Esophagus squamous epithelium (tissue), 5 donors: ENCODE data around the gene PEDS1. TPM values are rescaled to one million over a fixed set of nuclear protein-coding genes. Genes with fewer than 3 reads are reported as not detected.
"Not testable (repeated sequence)": the region's sequence is repeated elsewhere in the genome, so short reads cannot be mapped to it uniquely, and the experiment has no call there.

Experiments used
- DNase-seq: peaks from one replicate; lab custom pipeline; 2025; lab: John Stamatoyannopoulos, UW
- H3K27ac ChIP-seq, 4 donors: fragments of 200-600 bp; sonication (generic); one replicate each; pipeline ENCODE4 v1.5.1; 2016 to 2019; ENCODE audit warnings: mild to moderate bottlenecking in 1 of 4
- H3K27me3 ChIP-seq, 4 donors: fragments of 200-600 bp; sonication (generic); 1 replicate in 3 of 4; 2 replicates in 1 of 4; pipeline versions ENCODE4 v1.5.1 to v1.6.0; 2017 to 2021; ENCODE audit warnings: antibody characterized with exemption in 1 of 4
- H3K36me3 ChIP-seq, 3 donors: fragments of 200-600 bp; sonication (generic); one replicate each; pipeline ENCODE4 v1.5.1; 2016 to 2019
- H3K4me1 ChIP-seq, 3 donors: fragments of 200-600 bp; sonication (generic); one replicate each; pipeline ENCODE4 v1.5.1; 2017 to 2019
- H3K4me3 ChIP-seq, 4 donors: fragments of 200-600 bp; sonication (generic); 1 replicate in 3 of 4; 2 replicates in 1 of 4; pipeline ENCODE4 v1.5.1; 2016 to 2019; ENCODE audit warnings: mild to moderate bottlenecking in 2 of 4, moderate library complexity in 1 of 4
- H3K9me3 ChIP-seq, 3 donors: fragments of 200-600 bp; sonication (generic); one replicate each; pipeline ENCODE4 v1.5.1; 2016 to 2019
- CTCF ChIP-seq, 6 experiments: fragments of 450-650 bp in 4 of 6; fragments of 200-600 bp in 2 of 6; sonication (generic) in 2 of 6; IDR thresholded peaks; one replicate each; pipeline ENCODE4 v1.5.1; 2016 to 2019; ENCODE audit warnings: antibody characterized with exemption in 6 of 6, mild to moderate bottlenecking in 4 of 6, moderate library complexity in 4 of 6
- POLR2A ChIP-seq, 4 donors: fragments of 450-650 bp; IDR thresholded peaks; one replicate each; pipeline ENCODE4 v1.6.1; 2017; ENCODE audit warnings: antibody characterized with exemption in 4 of 4, mild to moderate bottlenecking in 4 of 4, moderate library complexity in 3 of 4
- whole genome bisulfite sequencing, 2 donors: methylation state at CpG; one replicate each; pipeline ENCODE4 v1.1.5; 2018; 5-methylcytosine and 5-hydroxymethylcytosine counted together
- intact Hi-C: fragments of 100-400 bp; cut with DNase I; formaldehyde crosslinking; loops from one replicate; pipeline ENCODE4 v1.15.0; 2022
- total RNA-seq, 4 donors: library from RNA; depleted of rRNA; stranded (reverse); fragments of >200 nt; gene quantifications; one replicate each; pipeline ENCODE4 v1.1.0, GENCODE V29; 2016
- donor health status: DM: yes; HTN: yes; CAD: no.

Gene PEDS1
- total RNA-seq: 10 to 100 TPM; 32.8 to 54.0 (median 46.7) TPM

DNA sequence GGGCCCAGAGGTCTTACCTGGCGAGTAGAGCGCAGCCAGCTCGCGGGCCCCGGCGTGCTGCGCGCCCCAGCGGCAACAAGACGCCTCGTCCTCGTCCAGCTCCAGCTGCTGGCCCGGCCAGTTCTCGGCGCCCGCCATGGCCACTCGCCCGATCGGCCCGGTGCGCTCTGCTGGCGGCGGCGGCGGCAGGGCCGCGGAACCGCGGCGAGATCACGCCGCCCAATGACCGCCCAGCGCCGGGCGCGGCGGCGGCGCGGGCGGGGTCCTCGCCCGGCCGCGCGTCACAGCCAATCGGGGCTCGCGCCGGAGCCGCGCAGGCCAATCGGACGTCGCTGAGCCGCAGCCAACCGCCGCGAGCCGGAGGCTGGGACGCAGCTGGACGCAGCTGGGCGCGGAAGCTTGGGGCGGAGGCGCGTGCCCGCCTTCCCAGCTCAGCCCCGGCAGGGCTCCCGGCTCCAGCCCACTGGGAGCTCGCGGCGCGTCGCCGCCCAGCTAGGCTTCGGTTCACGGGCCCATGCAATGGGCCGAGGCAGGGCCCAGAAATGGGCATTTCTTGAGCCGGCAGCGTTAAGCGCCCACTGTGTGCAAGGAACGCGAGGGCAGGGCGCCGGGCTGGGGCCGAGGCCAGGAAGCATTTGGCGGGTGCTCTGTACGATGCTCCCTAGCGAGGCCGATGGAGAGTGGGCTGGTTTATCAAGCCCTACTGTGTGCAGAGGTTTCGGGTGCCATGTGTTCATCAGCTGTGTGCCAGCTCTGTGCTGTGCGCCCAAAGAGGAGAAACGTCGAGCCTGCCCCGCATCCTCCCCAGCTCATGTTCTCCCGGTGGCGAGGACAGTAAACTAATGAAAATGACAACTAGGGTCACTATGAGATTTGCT is at the start of gene PEDS1:
Gene PEDS1 (minus strand): TSS at position 224 of the 878 bp plus-strand sequence. CDS start 86 bp downstream, at position 138.
- Histone ChIP-seq H3K27me3 (no peaks in the 10 kb centered on the region), H3K36me3 (peaks cover 0 to 7% (median 0%) of the 10 kb centered on the region in 3 donors), H3K4me1 (peaks cover 41 to 65% (median 46%) of the 10 kb centered on the region in 3 donors), H3K27ac (peak within 1 kb of the TSS; percentile 96 to 99 (median 98)), H3K9me3 (no peaks in the 10 kb centered on the region), H3K4me3 (peak within 1 kb of the TSS; percentile 80 to 97 (median 90))
- WGBS, 2 donors: 16% methylated on average over 5 of the region's 99 CpGs; no CpG with 5 or more reads in 1 of the 2 donors
- intact Hi-C loops: no loop called here
- DNase-seq: peak; percentile 54
- TF ChIP-seq POLR2A (IDR thresholded peaks at IDR 0.05) (peak in 3 of 4 donors; percentile 56 to 93 (median 88)), CTCF (IDR thresholded peaks at IDR 0.05) (peak in 1 of 6 experiments; percentile 7)

DNA sequence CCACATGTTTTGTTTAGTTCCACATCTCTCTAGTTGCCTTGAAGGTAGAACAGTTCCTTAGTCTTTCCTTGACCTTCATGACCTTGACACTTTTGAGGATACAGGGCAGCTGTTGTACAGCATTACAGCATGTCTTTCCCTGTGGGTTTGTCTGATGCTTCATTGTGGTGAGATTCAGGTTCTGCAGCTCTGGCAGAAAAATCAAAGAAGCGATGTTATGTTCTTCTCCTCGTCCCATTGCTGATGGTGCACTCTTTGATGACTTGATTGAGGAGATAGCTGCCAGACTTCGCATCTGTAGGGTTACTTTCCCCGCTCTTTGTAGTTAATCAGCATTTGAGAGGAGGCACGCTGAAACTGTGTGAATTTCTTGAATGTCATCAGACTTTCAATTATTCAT is 49.2 kb upstream of the PEDS1 start:
- Histone ChIP-seq H3K36me3 (no peaks in the 10 kb centered on the region), H3K27me3 (no peaks in the 10 kb centered on the region), H3K9me3 (peaks cover 0 to 3% (median 0%) of the 10 kb centered on the region in 3 donors), H3K4me3 (no peak overlapping the region), H3K4me1 (no peaks in the 10 kb centered on the region), H3K27ac (no peak overlapping the region)
- no peak for DNase-seq
- 84 to 92% methylated on average over 5 of the region's 5 CpGs for WGBS, 2 donors
- intact Hi-C loops: no loop called here
- TF ChIP-seq CTCF (IDR thresholded peaks at IDR 0.05) (no peak), POLR2A (IDR thresholded peaks at IDR 0.05) (no peak)

GRCh38 chr20:50201710-50202109 is 48.2 kb upstream of the PEDS1 start:
- H3K4me3 ChIP-seq, H3K27me3 ChIP-seq, H3K27ac ChIP-seq, H3K4me1 ChIP-seq, H3K36me3 ChIP-seq, intact Hi-C loops, DNase-seq, H3K9me3 ChIP-seq: not testable (repeated sequence)
- 96% methylated on average over 7 of the region's 7 CpGs for WGBS, 2 donors

GRCh38 chr20:50200482-50201104 is 47.1 kb upstream of the PEDS1 start:
- Histone ChIP-seq H3K4me1 (peaks cover 0 to 1% (median under 1%) of the 10 kb centered on the region in 3 donors), H3K27me3 (no peaks in the 10 kb centered on the region), H3K27ac (no peak overlapping the region), H3K36me3 (no peaks in the 10 kb centered on the region), H3K4me3 (no peak overlapping the region), H3K9me3 (peaks cover 0 to 3% (median 0%) of the 10 kb centered on the region in 3 donors)
- TF ChIP-seq POLR2A (IDR thresholded peaks at IDR 0.05): no peak
- TF ChIP-seq CTCF (IDR thresholded peaks at IDR 0.05): no peak
- no peak for DNase-seq
- intact Hi-C loops: no loop called here
- WGBS, 2 donors: 83 to 96% methylated on average over 2 of the region's 6 CpGs

DNA sequence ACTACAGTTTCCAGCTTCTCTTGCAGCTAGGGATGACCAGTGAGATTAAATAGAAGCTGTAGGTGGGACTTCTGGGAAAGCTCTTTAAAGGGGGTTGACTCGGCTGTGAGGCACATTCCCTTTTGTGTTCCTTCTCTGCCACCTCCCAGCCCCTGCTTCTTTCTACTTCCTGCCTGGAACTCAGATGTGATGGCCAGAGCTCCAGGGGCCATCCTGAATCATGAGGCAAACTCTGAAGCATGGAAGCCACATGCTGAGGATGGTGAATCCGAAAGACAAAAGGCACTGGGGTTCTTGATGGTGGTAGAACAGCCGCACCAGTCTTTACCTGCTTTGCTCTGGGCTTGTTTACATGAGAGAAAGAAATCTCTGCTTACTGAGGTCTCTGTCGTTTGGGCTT is 46.2 kb upstream of the PEDS1 start:
- H3K36me3 ChIP-seq: peaks cover 0 to 3% (median 0%) of the 10 kb centered on the region in 3 donors
- 66 to 80% methylated on average over 3 to 4 of the region's 4 CpGs for WGBS, 2 donors
- no peak overlapping the region for H3K27ac ChIP-seq
- H3K4me1 ChIP-seq: peaks cover under 1 to 9% (median 8%) of the 10 kb centered on the region in 3 donors
- no peak overlapping the region for H3K4me3 ChIP-seq
- intact Hi-C loops: no loop called here
- TF ChIP-seq CTCF (IDR thresholded peaks at IDR 0.05): no peak
- no peak for TF ChIP-seq POLR2A (IDR thresholded peaks at IDR 0.05)
- no peaks in the 10 kb centered on the region for H3K27me3 ChIP-seq
- H3K9me3 ChIP-seq: peaks cover 0 to 3% (median 0%) of the 10 kb centered on the region in 3 donors
- no peak for DNase-seq
